ENCODE results near the gene OSBPL9.
"Not testable (repeated sequence)": the region's sequence is repeated elsewhere in the genome, so short reads cannot be mapped to it uniquely, and the experiment has no call there.

OSBPL9 gene

GRCh38 chr1:51636764-51637522 is 20.1 kb downstream of the OSBPL9 start:
- DNase-seq = no peak

DNA sequence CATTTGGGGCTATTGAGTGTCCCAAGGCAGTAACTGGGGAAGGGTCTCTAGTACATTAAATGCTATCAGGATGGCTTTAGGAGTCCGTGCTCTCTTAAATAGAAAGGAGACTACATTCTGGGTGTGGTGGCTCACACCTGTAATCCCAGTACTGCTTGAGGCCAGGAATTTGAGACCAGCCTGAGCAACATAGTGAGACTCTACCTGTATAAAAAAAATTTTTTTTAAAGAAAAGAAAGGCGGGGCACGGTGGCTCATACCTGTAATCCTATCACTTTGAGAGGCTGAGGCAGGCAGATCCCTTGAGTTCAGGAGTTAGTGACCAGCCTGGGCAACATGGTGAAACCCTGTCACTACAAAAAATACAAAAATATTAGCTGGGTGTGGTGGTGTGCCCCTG is 21.5 kb downstream of the OSBPL9 start:
- no peak for DNase-seq

DNA sequence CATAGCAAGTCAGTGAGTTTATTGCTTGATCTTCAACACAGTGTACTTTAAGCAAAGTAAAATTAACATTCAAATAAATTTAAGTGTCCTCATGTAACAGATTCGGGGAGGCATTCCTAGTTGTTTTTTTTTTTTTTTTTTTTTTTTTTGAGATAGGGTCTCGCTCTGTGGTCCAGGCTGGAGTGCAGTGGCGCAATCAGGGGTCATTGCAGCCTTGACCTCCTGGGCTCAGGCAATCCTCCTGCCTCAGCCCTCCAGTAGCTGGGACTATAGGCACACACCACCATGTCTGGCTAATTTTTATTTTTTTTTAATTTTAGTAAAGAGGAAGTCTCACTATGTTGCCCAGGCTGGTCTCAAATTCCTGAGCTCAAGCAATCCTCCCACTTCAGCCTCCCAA is 22.8 kb downstream of the OSBPL9 start:
- DNase-seq = no peak

- DNase-seq = no peak
Observed at GRCh38 chr1:51641096-51641495, 24.2 kb downstream of the OSBPL9 start.

DNA sequence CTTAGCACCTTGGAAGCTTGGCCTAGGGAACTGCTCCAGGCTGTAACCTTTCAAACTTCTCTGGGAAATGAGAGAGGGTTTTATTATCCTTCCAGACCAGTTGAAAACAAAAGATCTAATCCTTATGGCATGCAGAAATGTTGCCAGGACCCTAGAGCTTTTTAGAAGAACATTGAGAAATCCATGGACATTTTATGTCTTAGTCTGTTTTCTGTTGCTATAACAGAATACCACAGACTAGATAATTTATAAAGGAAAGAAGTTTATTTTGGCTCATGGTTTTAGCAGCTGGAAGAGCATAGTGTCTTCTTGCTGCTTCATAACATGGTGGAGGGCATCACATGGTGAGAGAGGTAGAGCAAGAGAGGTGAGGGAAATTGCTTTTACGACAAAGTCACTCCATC is 25.8 kb downstream of the OSBPL9 start:
- DNase-seq = no peak

DNA sequence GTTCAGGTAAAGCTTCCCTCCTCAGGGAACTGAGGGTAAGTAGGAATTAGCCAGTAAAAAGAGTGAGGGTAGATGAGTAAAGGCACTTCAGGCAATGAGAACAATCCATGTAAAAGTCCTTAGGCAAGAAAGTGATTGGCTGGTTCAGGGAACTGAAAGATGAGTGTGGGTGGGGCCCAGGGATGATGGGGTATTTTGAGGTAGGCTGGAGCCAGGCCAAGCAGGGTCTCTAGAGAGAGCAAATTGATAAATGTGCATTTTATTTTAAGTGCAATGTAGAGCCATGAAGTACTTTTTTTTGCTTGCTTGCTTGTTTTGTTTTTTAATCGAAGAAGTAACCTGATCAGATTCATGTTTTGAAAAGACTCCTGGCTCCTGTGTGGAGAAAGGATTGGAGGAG is 26.5 kb downstream of the OSBPL9 start:
- DNase-seq = no peak

DNA sequence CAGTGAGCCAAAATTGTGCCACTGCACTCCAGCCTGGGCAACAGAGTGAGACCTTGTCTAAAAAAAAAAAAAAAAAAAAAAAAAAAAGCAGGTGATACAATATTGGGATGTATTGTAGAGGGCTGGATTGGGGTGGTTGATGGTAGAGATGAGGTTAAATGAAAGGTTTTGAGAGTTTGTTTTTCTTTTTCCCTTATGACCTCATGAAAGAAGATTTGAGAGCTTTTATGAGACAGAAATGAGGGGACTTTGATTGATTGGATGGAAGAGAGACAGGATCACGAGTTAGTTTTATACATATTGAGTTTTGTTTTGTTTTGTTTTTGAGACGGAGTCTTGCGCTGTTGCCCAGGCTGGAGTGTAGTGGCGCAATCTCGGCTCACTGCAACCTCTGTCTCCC is 27.1 kb downstream of the OSBPL9 start:
- no peak for DNase-seq

DNA sequence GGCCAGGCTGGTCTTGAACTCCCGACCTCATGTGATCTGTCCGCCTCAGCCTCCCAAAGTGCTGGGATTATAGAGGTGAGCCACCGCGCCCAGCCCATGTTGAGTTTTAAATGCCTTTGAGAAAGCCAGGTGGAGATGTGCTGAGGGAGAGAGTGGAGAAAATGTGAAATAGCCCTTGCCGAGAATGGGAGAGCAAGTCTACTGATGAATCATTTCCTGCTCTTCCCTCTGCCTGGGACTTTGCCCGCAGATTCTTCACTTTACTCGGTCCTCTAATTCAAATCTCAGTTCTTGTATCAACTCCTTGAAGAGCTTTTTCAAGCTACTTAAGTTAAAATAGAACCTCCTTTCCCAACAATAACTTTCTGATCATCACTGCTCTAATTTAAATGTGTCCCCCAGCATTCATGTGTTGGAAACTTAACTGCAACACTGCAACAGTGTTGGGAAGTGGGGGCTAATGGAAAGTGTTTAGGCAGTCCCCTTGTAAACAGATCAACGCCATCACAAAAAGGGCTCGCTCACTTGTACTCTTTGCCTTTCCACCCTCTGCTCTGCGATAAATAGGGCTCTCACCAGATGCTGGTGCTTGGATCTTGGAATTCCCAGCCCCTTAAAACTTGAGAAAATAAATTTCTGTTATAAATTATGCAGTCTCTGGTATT is 27.8 kb downstream of the OSBPL9 start:
- DNase-seq = no peak

- not testable (repeated sequence) for DNase-seq
Observed at GRCh38 chr1:51646592-51646991, 29.7 kb downstream of the OSBPL9 start.

DNA sequence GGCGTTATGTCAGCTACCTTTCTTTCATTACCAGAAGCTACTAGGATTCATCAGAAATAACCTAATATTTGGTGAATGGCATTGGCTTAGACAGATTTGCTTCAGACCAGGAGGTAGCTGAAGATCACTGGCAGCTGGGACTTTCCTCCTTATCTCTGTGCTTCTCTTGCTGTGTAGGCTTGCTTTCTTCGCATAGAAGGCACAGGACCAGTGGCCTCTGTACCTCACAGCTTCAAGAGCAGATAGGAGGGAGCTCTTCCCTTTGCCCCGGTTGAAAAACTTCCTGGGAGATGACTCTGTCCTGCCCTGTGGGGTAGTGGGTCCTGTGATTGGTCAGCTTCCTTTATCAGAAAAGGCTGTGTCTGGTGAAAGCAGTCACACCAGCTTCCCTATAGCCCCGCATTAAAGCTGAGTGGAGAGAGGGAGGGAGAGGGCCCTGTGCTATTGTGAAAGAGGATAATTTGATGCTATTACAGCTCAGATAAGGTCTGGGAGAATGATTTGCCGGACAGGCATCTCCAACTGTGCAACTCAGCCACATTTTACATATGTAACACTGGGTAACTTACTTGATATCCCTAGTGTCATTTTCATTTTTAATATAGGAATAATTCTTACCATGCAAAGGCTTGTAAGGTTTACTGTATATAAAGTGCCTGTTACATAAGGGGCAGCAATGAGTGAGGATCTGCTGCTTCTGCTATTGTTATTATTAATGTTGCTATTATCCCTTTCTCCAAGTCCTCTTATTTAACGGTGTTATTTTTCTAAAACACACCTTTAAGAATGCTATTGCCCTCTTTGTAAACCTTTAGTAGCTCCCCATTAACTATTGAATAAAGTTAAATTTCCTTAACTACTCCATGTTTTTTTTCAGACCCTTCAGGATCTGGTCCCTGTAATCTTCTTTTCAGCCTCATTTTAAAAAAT is 31.6 kb downstream of the OSBPL9 start:
- no peak for DNase-seq

DNA sequence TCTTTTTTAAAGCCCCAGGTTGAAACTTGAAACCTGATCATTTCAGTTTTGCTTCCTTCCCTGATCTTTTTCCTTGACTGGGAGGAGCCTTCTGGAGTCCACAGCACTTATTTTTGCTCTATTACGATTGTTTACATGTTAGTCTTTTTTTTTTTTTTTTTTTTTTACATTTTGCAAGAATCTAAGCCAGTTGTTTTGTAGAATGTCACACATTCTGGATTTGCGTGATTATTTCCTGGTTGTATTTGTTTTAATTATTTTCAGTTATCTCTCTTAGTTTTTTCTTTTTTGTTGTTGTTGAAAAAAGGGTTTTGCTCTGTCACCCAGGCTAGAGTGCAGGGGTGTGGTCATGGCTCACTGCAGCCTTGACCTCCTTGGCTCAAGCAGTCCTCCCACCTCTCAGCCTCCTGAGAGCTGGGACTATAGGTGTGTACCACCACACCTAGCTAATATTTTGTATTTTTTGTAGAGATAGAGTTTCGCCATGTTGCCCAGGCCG is 32.8 kb downstream of the OSBPL9 start:
- DNase-seq = no peak

GRCh38 chr1:51650198-51650597 is 33.3 kb downstream of the OSBPL9 start:
- no peak for DNase-seq

GRCh38 chr1:51651552-51651942 is 34.7 kb downstream of the OSBPL9 start:
- no peak for DNase-seq

DNA sequence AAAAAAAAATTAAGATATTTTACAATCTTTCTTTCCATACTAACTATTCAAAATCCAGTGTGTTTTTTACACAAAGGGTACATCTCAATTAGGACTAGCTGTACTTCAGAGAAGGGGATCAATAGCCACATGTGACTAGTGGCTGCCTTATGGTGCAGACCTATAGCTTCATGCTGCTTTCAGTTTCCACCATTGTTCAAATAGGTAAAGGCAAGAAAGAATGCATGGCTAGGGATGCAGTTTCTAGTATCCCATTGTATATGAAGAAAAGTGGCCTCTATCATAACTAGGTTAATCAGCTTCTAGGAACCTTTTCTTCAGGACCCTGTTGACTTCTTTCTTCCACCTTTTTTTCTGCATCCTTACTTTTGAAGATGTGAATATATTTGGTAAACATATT is 35.7 kb downstream of the OSBPL9 start:
- no peak for DNase-seq

- no peak for DNase-seq
Observed at GRCh38 chr1:51653127-51653526, 36.2 kb downstream of the OSBPL9 start.

DNA sequence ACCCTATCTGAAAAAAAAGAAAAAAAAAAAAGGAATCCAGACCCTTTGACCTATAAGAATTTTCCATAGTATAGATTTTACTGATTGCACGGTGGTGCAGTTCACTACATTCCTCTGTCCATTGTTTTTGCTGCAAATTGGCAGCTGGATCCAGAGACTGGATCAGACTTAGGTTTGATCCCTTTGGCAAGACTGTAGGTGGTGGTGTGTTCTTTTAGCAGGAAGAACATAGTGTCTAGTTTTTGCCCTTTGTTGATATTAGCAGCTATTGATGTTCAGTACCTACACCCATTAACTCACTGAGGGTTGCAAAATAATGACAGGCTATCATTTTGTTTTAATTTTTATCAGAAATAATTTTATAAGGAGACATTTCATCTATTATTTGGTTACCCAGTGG is 37.1 kb downstream of the OSBPL9 start:
- DNase-seq = no peak

- no peak for DNase-seq
Observed at GRCh38 chr1:51656374-51656773, 39.5 kb downstream of the OSBPL9 start.

- DNase-seq = no peak
Observed at GRCh38 chr1:51660580-51660979, 43.7 kb downstream of the OSBPL9 start.

DNA sequence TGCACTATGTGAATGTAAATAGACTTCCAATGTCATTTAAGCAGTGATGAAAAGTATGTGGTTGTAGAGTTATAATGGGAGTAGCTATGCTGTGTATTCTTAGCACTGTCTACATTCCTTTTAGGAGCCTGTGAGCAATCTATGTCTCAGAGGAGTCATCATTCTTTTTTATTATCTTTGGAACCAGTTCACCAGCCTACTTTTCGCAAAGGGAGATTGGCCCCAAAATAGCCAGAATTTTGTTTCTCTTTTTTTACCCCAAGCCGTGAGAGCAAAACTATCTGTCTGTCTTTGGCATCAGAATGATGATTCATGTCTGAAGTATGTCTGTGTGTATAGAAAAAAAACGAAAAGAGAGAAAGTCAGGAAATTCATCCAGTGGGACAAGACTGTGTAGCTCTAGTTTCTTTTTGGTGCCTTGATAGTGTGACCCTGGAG is 44.2 kb downstream of the OSBPL9 start:
- no peak for DNase-seq

DNA sequence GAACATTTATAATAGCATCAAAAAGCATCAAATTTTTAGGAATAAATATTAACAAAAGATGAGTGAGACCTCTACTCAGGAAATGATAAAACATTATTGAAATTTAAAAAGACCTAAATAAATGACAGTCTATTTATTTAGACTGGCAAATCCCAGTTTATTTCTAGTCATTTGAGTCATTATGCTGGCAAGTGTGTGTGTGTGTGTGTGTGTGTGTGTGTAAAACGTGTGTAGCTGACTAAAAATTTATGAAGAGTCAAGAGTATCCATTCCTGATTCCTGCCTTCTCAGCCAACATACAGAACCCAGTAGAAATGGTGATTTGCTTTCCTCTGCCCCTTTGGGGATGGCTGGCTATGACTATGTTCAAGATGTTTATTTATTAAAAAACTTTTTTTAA is 46.2 kb downstream of the OSBPL9 start:
- DNase-seq = no peak

- DNase-seq = no peak
Observed at GRCh38 chr1:51663721-51664120, 46.8 kb downstream of the OSBPL9 start.

GRCh38 chr1:51664421-51665240 is 47.7 kb downstream of the OSBPL9 start:
- DNase-seq = no peak

Data from stimulated activated CD4-positive, alpha-beta T cell treated with anti-CD3 and anti-CD28 coated beads, Interleukin-4, amount 100 ng/mL, for 24 hours (primary cell).